K562 (cell line): ENCODE measurements around the gene HOXC12. TPM values are rescaled to one million over a fixed set of nuclear protein-coding genes. Genes with fewer than 3 reads are reported as not detected.
A peak's percentile ranks its signal among the peaks of the same experiment; 100 is the strongest.

ENCODE experiments used
- CREB3L1 ChIP-seq: fragments of 450-650 bp; IDR thresholded peaks from 2 replicates; pipeline ENCODE4 v1.6.1; 2014; ENCODE audit warnings: low read depth, mild to moderate bottlenecking, moderate library complexity, borderline replicate concordance
- HMGXB4 ChIP-seq: sonication (generic); formaldehyde crosslinking; IDR thresholded peaks from 2 replicates; pipeline ENCODE4 v1.8.1; 2023; ENCODE audit warnings: mild to moderate bottlenecking, missing genetic modification reagents
- MAZ ChIP-seq, 2 experiments: fragments of 450-650 bp in 1 of 2; sonication (generic) in 1 of 2; formaldehyde crosslinking; IDR thresholded peaks in 1 of 2; conservative IDR thresholded peaks in 1 of 2; 2 replicates each; pipeline versions ENCODE4 v1.4.0 to v1.5.0; 2020; ENCODE audit warnings: mild to moderate bottlenecking in 1 of 2, missing genetic modification reagents in 1 of 2
- MTA3 ChIP-seq: fragments of 450-650 bp; formaldehyde crosslinking; IDR thresholded peaks from 2 replicates; pipeline ENCODE4 v1.6.1; 2017; ENCODE audit warnings: mild to moderate bottlenecking, borderline replicate concordance
- RBM14 ChIP-seq: fragments of 200-400 bp; formaldehyde crosslinking; IDR thresholded peaks from 2 replicates; pipeline ENCODE4 v1.6.1; 2018; ENCODE audit warnings: low read depth, mild to moderate bottlenecking, low read length, moderate library complexity, borderline replicate concordance; ENCODE audit not compliant: insufficient read depth
- RCOR1 ChIP-seq, 2 experiments: IDR thresholded peaks; 2 replicates each; pipeline ENCODE4 v1.6.1; 2012; ENCODE audit warnings: low read depth in 2 of 2, low read length in 2 of 2, borderline replicate concordance in 1 of 2, improper control_type of control experiment in 1 of 2
- SLC30A9 ChIP-seq: fragments of 250-450 bp; sonication (Bioruptor Pico); IDR thresholded peaks from 2 replicates; pipeline ENCODE4 v1.8.0; 2022; ENCODE audit warnings: mild to moderate bottlenecking, moderate library complexity
- SREBF2 ChIP-seq: sonication (generic); formaldehyde crosslinking; IDR thresholded peaks from 2 replicates; pipeline ENCODE4 v1.4.0; 2020; ENCODE audit warnings: mild to moderate bottlenecking, missing genetic modification reagents
- ZFP91 ChIP-seq: sonication (generic); formaldehyde crosslinking; IDR thresholded peaks from 2 replicates; pipeline ENCODE4 v1.8.0; 2022; ENCODE audit warnings: mild to moderate bottlenecking, missing genetic modification reagents
- ZNF280B ChIP-seq: fragments of 250-450 bp; sonication (Bioruptor Pico); IDR thresholded peaks from 2 replicates; pipeline ENCODE4 v1.5.1; 2021; ENCODE audit warnings: mild to moderate bottlenecking
- ZNF696 ChIP-seq: fragments of 250-450 bp; sonication (Bioruptor Pico); conservative IDR thresholded peaks from 2 replicates; pipeline ENCODE4 v1.4.0; 2020; ENCODE audit warnings: mild to moderate bottlenecking, moderate library complexity
- polyA plus RNA-seq, 8 experiments: library from polyadenylated mRNA; depleted of rRNA in 4 of 8; stranded (reverse) in 5 of 8; unstranded in 3 of 8; fragments of >200 nt; fragmentation: Nextera tagmentation in 2 of 8; fragmentation: Illumina TruSeq in 1 of 8; extraction: Ambion mirVana in 2 of 8; extraction: Trizol in 1 of 8; gene quantifications; 2 replicates each; pipeline versions ENCODE4 v1.2.1 to v1.2.3, GENCODE V29; 2011 to 2014; ENCODE audit warnings: inconsistent platforms in 1 of 8, missing spikeins in 1 of 8
- total RNA-seq, 7 experiments: library from RNA; depleted of rRNA in 6 of 7; stranded (reverse); fragments of >200 nt in 6 of 7; fragmentation: Illumina TruSeq in 2 of 7; extraction: Trizol in 2 of 7; gene quantifications; 2 replicates each; pipeline versions ENCODE4 v1.2.1 to v1.2.3, GENCODE V29; 2011 to 2021; ENCODE audit warnings: low replicate concordance in 1 of 7
- TF ChIP-seq, protein P1 (sequence below): fragments of 450-650 bp; IDR thresholded peaks from 2 replicates; pipeline ENCODE4 v1.7.0; 2016; ENCODE audit warnings: borderline replicate concordance
- TF ChIP-seq, protein P2 (sequence below), 2 experiments: fragments of 450-650 bp; conservative IDR thresholded peaks; 2 replicates each; pipeline ENCODE4 v1.6.1; 2017; ENCODE audit warnings: mild to moderate bottlenecking in 2 of 2, moderate library complexity in 2 of 2

The HOXC12 gene
- total and polyA plus RNA-seq, 9 of the 15 experiments (the other 6 are each of a cell fraction or from before 2014, with no cell fraction given): 0.04 to 0.36 (median 0.11) TPM; not detected in 1

- TF ChIP-seq CREB3L1 (no peak), ZNF696 (CRISPR knock-in tag) (no peak), HMGXB4 (CRISPR knock-in tag) (no peak), ZNF280B (CRISPR knock-in tag) (no peak), SREBF2 (CRISPR knock-in tag) (no peak), MAZ (CRISPR knock-in tag; conservative IDR thresholded peaks at IDR 0.05 in 1 of 2, IDR thresholded peaks at IDR 0.05 in 1 of 2) (peak in 1 of 2 experiments; percentile 71; a peak in 1 of 4 replicates), MTA3 (no peak), RBM14 (no peak), RCOR1 (IDR thresholded peaks at IDR 0.05; ENCODE audit: borderline replicate concordance in 1 of 2, low read depth in 2 of 2, low read length in 2 of 2) (peak in 1 of 2 experiments; percentile 51; a peak in 1 of 4 replicates), SLC30A9 (CRISPR knock-in tag) (no peak), ZFP91 (CRISPR knock-in tag) (no peak)
- TF ChIP-seq, protein P1, sequence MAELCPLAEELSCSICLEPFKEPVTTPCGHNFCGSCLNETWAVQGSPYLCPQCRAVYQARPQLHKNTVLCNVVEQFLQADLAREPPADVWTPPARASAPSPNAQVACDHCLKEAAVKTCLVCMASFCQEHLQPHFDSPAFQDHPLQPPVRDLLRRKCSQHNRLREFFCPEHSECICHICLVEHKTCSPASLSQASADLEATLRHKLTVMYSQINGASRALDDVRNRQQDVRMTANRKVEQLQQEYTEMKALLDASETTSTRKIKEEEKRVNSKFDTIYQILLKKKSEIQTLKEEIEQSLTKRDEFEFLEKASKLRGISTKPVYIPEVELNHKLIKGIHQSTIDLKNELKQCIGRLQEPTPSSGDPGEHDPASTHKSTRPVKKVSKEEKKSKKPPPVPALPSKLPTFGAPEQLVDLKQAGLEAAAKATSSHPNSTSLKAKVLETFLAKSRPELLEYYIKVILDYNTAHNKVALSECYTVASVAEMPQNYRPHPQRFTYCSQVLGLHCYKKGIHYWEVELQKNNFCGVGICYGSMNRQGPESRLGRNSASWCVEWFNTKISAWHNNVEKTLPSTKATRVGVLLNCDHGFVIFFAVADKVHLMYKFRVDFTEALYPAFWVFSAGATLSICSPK: no peak
- TF ChIP-seq, protein P2, sequence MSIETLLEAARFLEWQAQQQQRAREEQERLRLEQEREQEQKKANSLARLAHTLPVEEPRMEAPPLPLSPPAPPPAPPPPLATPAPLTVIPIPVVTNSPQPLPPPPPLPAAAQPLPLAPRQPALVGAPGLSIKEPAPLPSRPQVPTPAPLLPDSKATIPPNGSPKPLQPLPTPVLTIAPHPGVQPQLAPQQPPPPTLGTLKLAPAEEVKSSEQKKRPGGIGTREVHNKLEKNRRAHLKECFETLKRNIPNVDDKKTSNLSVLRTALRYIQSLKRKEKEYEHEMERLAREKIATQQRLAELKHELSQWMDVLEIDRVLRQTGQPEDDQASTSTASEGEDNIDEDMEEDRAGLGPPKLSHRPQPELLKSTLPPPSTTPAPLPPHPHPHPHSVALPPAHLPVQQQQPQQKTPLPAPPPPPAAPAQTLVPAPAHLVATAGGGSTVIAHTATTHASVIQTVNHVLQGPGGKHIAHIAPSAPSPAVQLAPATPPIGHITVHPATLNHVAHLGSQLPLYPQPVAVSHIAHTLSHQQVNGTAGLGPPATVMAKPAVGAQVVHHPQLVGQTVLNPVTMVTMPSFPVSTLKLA (conservative IDR thresholded peaks at IDR 0.05): no peak
Observed at GRCh38 chr12:53984901-53985691, 30.4 kb downstream of the HOXC12 start, which contains the start of gene HOXC10 (continued).
